ENCODE data around the gene EFR3B.

EFR3B gene

GRCh38 chr2:25173719-25174118, 131.8 kb downstream of the EFR3B start:
- no peaks in the 10 kb centered on the region for H3K79me2 ChIP-seq (ENCODE audit: insufficient read depth, low read length)
- H3F3A ChIP-seq (ENCODE audit: insufficient read depth): no peaks in the 10 kb centered on the region
- no peak overlapping the region for H3K27ac ChIP-seq (ENCODE audit: low read depth, low read length)
- H3K9ac ChIP-seq (ENCODE audit: low read length): no peak overlapping the region
- no peaks in the 10 kb centered on the region for H3K27me3 ChIP-seq (ENCODE audit: low read length)
- no peaks in the 10 kb centered on the region for H4K20me1 ChIP-seq (ENCODE audit: low read depth, low read length)
- H3K4me3 ChIP-seq (ENCODE audit: insufficient read depth, low read length, poor library complexity, severe bottlenecking): no peak overlapping the region
- H3K4me2 ChIP-seq (ENCODE audit: low read depth, low read length, poor library complexity, severe bottlenecking): no peak overlapping the region
- H3K9me3 ChIP-seq (ENCODE audit: insufficient read depth, low read length): no peaks in the 10 kb centered on the region
- no peak overlapping the region for H2AFZ ChIP-seq (ENCODE audit: low read depth, low read length, severe bottlenecking)
- H3K9me2 ChIP-seq (replicated peaks; ENCODE audit: insufficient read depth, low read length): no peaks in the 10 kb centered on the region
- no peak for TF ChIP-seq EZH2phosphoT487 (conservative IDR thresholded peaks at IDR 0.05; ENCODE audit: low read length)
- TF ChIP-seq CTCF (IDR thresholded peaks at IDR 0.05; ENCODE audit: insufficient read depth, low read length, poor library complexity, severe bottlenecking): no peak
- H3K36me3 ChIP-seq (ENCODE audit: low read length): no peaks in the 10 kb centered on the region

DNA sequence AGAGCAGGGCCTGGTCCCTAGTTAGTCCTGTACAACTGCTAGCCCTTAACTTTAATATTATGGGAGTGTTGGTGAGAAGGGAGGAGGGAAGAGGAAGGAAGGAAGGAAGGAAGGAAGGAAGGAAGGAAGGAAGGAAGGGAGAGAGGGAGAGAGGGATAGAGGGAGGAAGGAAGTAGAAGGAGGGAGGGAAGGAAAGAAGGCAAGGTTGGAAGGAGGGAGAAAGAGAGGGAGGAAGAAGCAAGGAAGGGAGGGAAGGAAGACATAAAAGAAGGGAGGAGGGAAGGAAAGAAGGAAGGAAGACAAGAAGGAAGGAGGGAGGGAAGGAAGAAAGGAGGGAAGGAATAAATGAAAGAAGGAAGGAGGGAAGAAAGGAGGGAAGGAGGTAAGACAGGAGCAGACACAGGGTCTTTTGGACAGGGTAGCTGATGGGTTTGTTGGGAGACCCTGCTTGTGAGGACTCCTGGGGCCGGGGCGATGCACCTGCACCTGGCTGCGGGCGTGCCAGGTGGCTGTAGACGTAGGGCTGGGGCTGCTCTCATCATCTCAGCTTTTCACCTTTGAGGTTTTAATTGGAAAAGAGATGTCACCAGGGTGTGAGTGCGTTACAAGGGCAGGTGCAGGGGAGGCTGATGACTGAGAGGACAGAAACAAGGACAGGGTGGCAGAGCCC, 132.5 kb downstream of the EFR3B start:
- Histone ChIP-seq H3K4me2 (ENCODE audit: low read depth, low read length, poor library complexity, severe bottlenecking) (no peak overlapping the region), H3K9me2 (replicated peaks; ENCODE audit: insufficient read depth, low read length) (no peaks in the 10 kb centered on the region), H3K4me3 (ENCODE audit: insufficient read depth, low read length, poor library complexity, severe bottlenecking) (no peak overlapping the region), H4K20me1 (ENCODE audit: low read depth, low read length) (no peaks in the 10 kb centered on the region), H3F3A (ENCODE audit: insufficient read depth) (no peaks in the 10 kb centered on the region), H3K79me2 (ENCODE audit: insufficient read depth, low read length) (no peaks in the 10 kb centered on the region), H3K27me3 (ENCODE audit: low read length) (no peaks in the 10 kb centered on the region), H3K9ac (ENCODE audit: low read length) (no peak overlapping the region), H3K36me3 (ENCODE audit: low read length) (no peaks in the 10 kb centered on the region), H3K27ac (ENCODE audit: low read depth, low read length) (no peak overlapping the region), H3K9me3 (ENCODE audit: insufficient read depth, low read length) (no peaks in the 10 kb centered on the region), H2AFZ (ENCODE audit: low read depth, low read length, severe bottlenecking) (no peak overlapping the region)
- TF ChIP-seq EZH2phosphoT487 (conservative IDR thresholded peaks at IDR 0.05; ENCODE audit: low read length): no peak
- TF ChIP-seq CTCF (IDR thresholded peaks at IDR 0.05; ENCODE audit: insufficient read depth, low read length, poor library complexity, severe bottlenecking): no peak

GRCh38 chr2:25176138-25176537, 134.3 kb downstream of the EFR3B start:
- no peak overlapping the region for H3K4me2 ChIP-seq (ENCODE audit: low read depth, low read length, poor library complexity, severe bottlenecking)
- no peak overlapping the region for H2AFZ ChIP-seq (ENCODE audit: low read depth, low read length, severe bottlenecking)
- H3K79me2 ChIP-seq (ENCODE audit: insufficient read depth, low read length): no peaks in the 10 kb centered on the region
- TF ChIP-seq CTCF (IDR thresholded peaks at IDR 0.05; ENCODE audit: insufficient read depth, low read length, poor library complexity, severe bottlenecking) (no peak), EZH2phosphoT487 (conservative IDR thresholded peaks at IDR 0.05; ENCODE audit: low read length) (no peak)
- no peak overlapping the region for H3K27ac ChIP-seq (ENCODE audit: low read depth, low read length)
- H3K4me3 ChIP-seq (ENCODE audit: insufficient read depth, low read length, poor library complexity, severe bottlenecking): no peak overlapping the region
- H4K20me1 ChIP-seq (ENCODE audit: low read depth, low read length): no peaks in the 10 kb centered on the region
- H3K27me3 ChIP-seq (ENCODE audit: low read length): no peaks in the 10 kb centered on the region
- H3K9me2 ChIP-seq (replicated peaks; ENCODE audit: insufficient read depth, low read length): no peaks in the 10 kb centered on the region
- H3K9me3 ChIP-seq (ENCODE audit: insufficient read depth, low read length): no peaks in the 10 kb centered on the region
- no peaks in the 10 kb centered on the region for H3K36me3 ChIP-seq (ENCODE audit: low read length)
- H3F3A ChIP-seq (ENCODE audit: insufficient read depth): no peaks in the 10 kb centered on the region
- no peak overlapping the region for H3K9ac ChIP-seq (ENCODE audit: low read length)
